Activated CD4-positive, alpha-beta T cell treated with anti-CD3 and anti-CD28 coated beads for 36 hours (primary cell): Measurements from ENCODE around the gene PLCL2. TPM values are rescaled to one million over a fixed set of nuclear protein-coding genes. Genes with fewer than 3 reads are reported as not detected.

ENCODE experiments used
- ATAC-seq: fragments of 200-7000 bp; cut with Tn5 transposase; one replicate; pipeline ENCODE4 v1.10.0; 2021; ENCODE audit warnings: mild to moderate bottlenecking, moderate library complexity
- CTCF ChIA-PET: fragments of 350-600 bp; sonication (Branson Sonifier 250); formaldehyde crosslinking; loops from one replicate; lab custom pipeline; 2021; ENCODE audit warnings: antibody characterized with exemption; lab: Charles Lee
- POLR2A ChIA-PET: fragments of 350-600 bp; sonication (Branson Sonifier 250); formaldehyde crosslinking; loops from one replicate; lab custom pipeline; 2021; ENCODE audit warnings: antibody characterized with exemption, inconsistent platforms; lab: Charles Lee
- DNase-seq: peaks from one replicate; pipeline ENCODE4 v3.0.0-alpha.2; 2020
- H3K27ac Mint-ChIP-seq: one replicate; pipeline ENCODE4 v1.8.0; 2021; ENCODE audit warnings: mixed read lengths
- H3K27me3 Mint-ChIP-seq: one replicate; pipeline ENCODE4 v1.8.0; 2021; ENCODE audit warnings: mixed read lengths
- H3K36me3 Mint-ChIP-seq: one replicate; pipeline ENCODE4 v1.8.0; 2021; ENCODE audit warnings: low read depth, mixed read lengths
- H3K4me1 Mint-ChIP-seq: one replicate; pipeline ENCODE4 v1.8.0; 2021; ENCODE audit warnings: mixed read lengths
- H3K4me3 Mint-ChIP-seq: one replicate; pipeline ENCODE4 v1.8.0; 2021; ENCODE audit warnings: mild to moderate bottlenecking, moderate library complexity, mixed read lengths
- H3K9me3 Mint-ChIP-seq: one replicate; pipeline ENCODE4 v1.8.0; 2021; ENCODE audit warnings: low read depth, mixed read lengths
- intact Hi-C, 2 experiments: fragments of 100-400 bp; cut with DNase I in 1 of 2; cut with micrococcal nuclease in 1 of 2; formaldehyde crosslinking; loops; one replicate each; pipeline versions ENCODE4 v1.14.2 to v1.15.1; 2022 to 2024; cut with DNase I, micrococcal nuclease
- total RNA-seq, 2 experiments: library from RNA; stranded (reverse); gene quantifications; one replicate each; pipeline ENCODE4 v1.2.3, GENCODE V29; 2021

The PLCL2 gene
- total RNA-seq, 2 experiments from 2014 or later = 12.5 to 15.0 TPM

- H3K36me3 Mint-ChIP-seq = peaks cover 12% of the 10 kb centered on the region
- peaks cover 8% of the 10 kb centered on the region for H3K9me3 Mint-ChIP-seq
- no peaks in the 10 kb centered on the region for H3K27me3 Mint-ChIP-seq
- CTCF ChIA-PET = interaction anchor here (1.0 to 1.3 kb wide), 3 partner anchors 11 to 117 kb away, joined by 3 to 6 read pairs (median 3); no protein-coding TSS in a partner anchor
- peaks cover 88% of the 10 kb centered on the region for H3K4me1 Mint-ChIP-seq
- H3K27ac Mint-ChIP-seq = peak overlapping the region; percentile 52
- H3K4me3 Mint-ChIP-seq = no peak overlapping the region
- DNase-seq (no peak), ATAC-seq (no peak)
- intact Hi-C loops = loop anchor here in 1 of 2 experiments (10.0 kb wide), 1 partner anchor 611 kb away; no protein-coding TSS in a partner anchor
- POLR2A ChIA-PET = interaction anchor here (0.6 kb wide), 1 partner anchor 16 kb away, joined by 3 read pairs; no protein-coding TSS in a partner anchor
Measured at GRCh38 chr3:16905704-16906103, 20.9 kb downstream of the PLCL2 start.

GRCh38 chr3:16906682-16907081 lies 21.9 kb downstream of the PLCL2 start:
- Mint-ChIP-seq H3K27me3 (no peaks in the 10 kb centered on the region), H3K36me3 (peaks cover 12% of the 10 kb centered on the region), H3K4me1 (peaks cover 83% of the 10 kb centered on the region), H3K9me3 (peaks cover 8% of the 10 kb centered on the region), H3K4me3 (no peak overlapping the region), H3K27ac (no peak overlapping the region)
- POLR2A ChIA-PET = no interaction called here
- DNase-seq (no peak), ATAC-seq (peak; percentile 19)
- CTCF ChIA-PET = interaction anchor here (0.7 to 1.0 kb wide), 2 partner anchors 11 to 274 kb away, joined by 3 read pairs; no protein-coding TSS in a partner anchor
- intact Hi-C loops = loop anchor here in 1 of 2 experiments (10.0 kb wide), 1 partner anchor 612 kb away; no protein-coding TSS in a partner anchor

- intact Hi-C loops = loop anchor here in 1 of 2 experiments (10.0 kb wide), 1 partner anchor 612 kb away; no protein-coding TSS in a partner anchor
- H3K9me3 Mint-ChIP-seq = peaks cover 8% of the 10 kb centered on the region
- no peak overlapping the region for H3K4me3 Mint-ChIP-seq
- POLR2A ChIA-PET = no interaction called here
- peaks cover 81% of the 10 kb centered on the region for H3K4me1 Mint-ChIP-seq
- no peak for DNase-seq
- CTCF ChIA-PET = no interaction called here
- H3K36me3 Mint-ChIP-seq = peaks cover 12% of the 10 kb centered on the region
- no peak overlapping the region for H3K27ac Mint-ChIP-seq
- no peaks in the 10 kb centered on the region for H3K27me3 Mint-ChIP-seq
- ATAC-seq = peak; percentile 54
Measured at GRCh38 chr3:16907243-16907642, 22.5 kb downstream of the PLCL2 start.

GRCh38 chr3:16908016-16908807 lies 23.5 kb downstream of the PLCL2 start:
- Mint-ChIP-seq H3K4me3 (no peak overlapping the region), H3K9me3 (peaks cover 8% of the 10 kb centered on the region), H3K27me3 (no peaks in the 10 kb centered on the region), H3K36me3 (peaks cover 12% of the 10 kb centered on the region), H3K27ac (no peak overlapping the region), H3K4me1 (peaks cover 81% of the 10 kb centered on the region)
- CTCF ChIA-PET = interaction anchor here (1.0 to 1.6 kb wide), 3 partner anchors 9 to 97 kb away, joined by 3 to 4 read pairs (median 3); no protein-coding TSS in a partner anchor
- intact Hi-C loops = loop anchor here in 1 of 2 experiments (10.0 kb wide), 1 partner anchor 613 kb away; no protein-coding TSS in a partner anchor
- ATAC-seq (no peak), DNase-seq (no peak)
- POLR2A ChIA-PET = no interaction called here

GRCh38 chr3:16908896-16909295 lies 24.1 kb downstream of the PLCL2 start:
- DNase-seq (no peak), ATAC-seq (no peak)
- H3K9me3 Mint-ChIP-seq = peaks cover 7% of the 10 kb centered on the region
- H3K4me3 Mint-ChIP-seq = no peak overlapping the region
- H3K27me3 Mint-ChIP-seq = no peaks in the 10 kb centered on the region
- H3K36me3 Mint-ChIP-seq = peaks cover 9% of the 10 kb centered on the region
- intact Hi-C loops = loop anchor here in 1 of 2 experiments (10.0 kb wide), 1 partner anchor 614 kb away; no protein-coding TSS in a partner anchor
- H3K27ac Mint-ChIP-seq = no peak overlapping the region
- POLR2A ChIA-PET = no interaction called here
- CTCF ChIA-PET = interaction anchor here (1.0 to 1.6 kb wide), 2 partner anchors 10 to 96 kb away, joined by 3 to 4 read pairs; no protein-coding TSS in a partner anchor
- H3K4me1 Mint-ChIP-seq = peaks cover 77% of the 10 kb centered on the region

- ChIA-PET CTCF (no interaction called here), POLR2A (no interaction called here)
- Mint-ChIP-seq H3K4me1 (peaks cover 72% of the 10 kb centered on the region), H3K9me3 (no peaks in the 10 kb centered on the region), H3K36me3 (peaks cover 4% of the 10 kb centered on the region), H3K27ac (no peak overlapping the region), H3K4me3 (no peak overlapping the region), H3K27me3 (no peaks in the 10 kb centered on the region)
- intact Hi-C loops = loop anchor here in 1 of 2 experiments (5.0 to 10.0 kb wide), 2 partner anchors 112 to 615 kb away; no protein-coding TSS in a partner anchor
- DNase-seq (no peak), ATAC-seq (no peak)
Measured at GRCh38 chr3:16909802-16910201, 25.0 kb downstream of the PLCL2 start.

GRCh38 chr3:16910207-16910606 lies 25.5 kb downstream of the PLCL2 start:
- intact Hi-C loops = loop anchor here in 1 of 2 experiments (5.0 kb wide), 1 partner anchor 112 kb away; no protein-coding TSS in a partner anchor
- ChIA-PET CTCF (no interaction called here), POLR2A (no interaction called here)
- Mint-ChIP-seq H3K9me3 (no peaks in the 10 kb centered on the region), H3K4me3 (no peak overlapping the region), H3K27ac (no peak overlapping the region), H3K4me1 (peaks cover 69% of the 10 kb centered on the region), H3K36me3 (peaks cover 2% of the 10 kb centered on the region), H3K27me3 (no peaks in the 10 kb centered on the region)
- ATAC-seq = no peak
- DNase-seq = no peak

- CTCF ChIA-PET = no interaction called here
- intact Hi-C loops = loop anchor here in 1 of 2 experiments (5.0 kb wide), 1 partner anchor 110 kb away; no protein-coding TSS in a partner anchor
- no peaks in the 10 kb centered on the region for H3K9me3 Mint-ChIP-seq
- peaks cover 73% of the 10 kb centered on the region for H3K4me1 Mint-ChIP-seq
- no peaks in the 10 kb centered on the region for H3K27me3 Mint-ChIP-seq
- peaks cover 2% of the 10 kb centered on the region for H3K36me3 Mint-ChIP-seq
- H3K27ac Mint-ChIP-seq = no peak overlapping the region
- ATAC-seq = no peak
- H3K4me3 Mint-ChIP-seq = no peak overlapping the region
- POLR2A ChIA-PET = no interaction called here
- DNase-seq = no peak
Measured at GRCh38 chr3:16911916-16912315, 27.2 kb downstream of the PLCL2 start.

GRCh38 chr3:16912400-16913263 lies 27.9 kb downstream of the PLCL2 start:
- H3K9me3 Mint-ChIP-seq = no peaks in the 10 kb centered on the region
- peaks cover 73% of the 10 kb centered on the region for H3K4me1 Mint-ChIP-seq
- ATAC-seq (peak; percentile 66), DNase-seq (no peak)
- no peaks in the 10 kb centered on the region for H3K27me3 Mint-ChIP-seq
- CTCF ChIA-PET = no interaction called here
- H3K4me3 Mint-ChIP-seq = no peak overlapping the region
- POLR2A ChIA-PET = no interaction called here
- peaks cover 2% of the 10 kb centered on the region for H3K36me3 Mint-ChIP-seq
- intact Hi-C loops = loop anchor here in 1 of 2 experiments (5.0 kb wide), 1 partner anchor 110 kb away; no protein-coding TSS in a partner anchor
- peak overlapping the region; percentile 55 for H3K27ac Mint-ChIP-seq

- H3K9me3 Mint-ChIP-seq = no peaks in the 10 kb centered on the region
- ChIA-PET CTCF (no interaction called here), POLR2A (no interaction called here)
- intact Hi-C loops = loop anchor here in 1 of 2 experiments (5.0 kb wide), 1 partner anchor 109 kb away; no protein-coding TSS in a partner anchor
- no peak for ATAC-seq
- DNase-seq = no peak
- peak overlapping the region; percentile 55 for H3K27ac Mint-ChIP-seq
- H3K4me1 Mint-ChIP-seq = peaks cover 75% of the 10 kb centered on the region
- no peaks in the 10 kb centered on the region for H3K27me3 Mint-ChIP-seq
- peaks cover 2% of the 10 kb centered on the region for H3K36me3 Mint-ChIP-seq
- H3K4me3 Mint-ChIP-seq = no peak overlapping the region
Measured at GRCh38 chr3:16913264-16913580, 28.5 kb downstream of the PLCL2 start.
